ENCODE data around the gene C2CD4D. TPM values are rescaled to one million over a fixed set of nuclear protein-coding genes. Genes with fewer than 3 reads are reported as not detected.
A peak's percentile ranks its signal among the peaks of the same experiment; 100 is the strongest.

C2CD4D gene
- total RNA-seq, 1 experiment from 2014 or later = 0.79 TPM

- peak overlapping the region in 2 of 3 experiments; percentile 17 to 92; a peak in 4 of 7 replicates for H3K27ac Mint-ChIP-seq
- Histone ChIP-seq H3K27ac (ENCODE audit: insufficient read length, low read depth, low read length) (no peak overlapping the region), H2BK20ac (ENCODE audit: low read depth, low read length, poor library complexity, severe bottlenecking) (no peak overlapping the region), H3K9ac (ENCODE audit: extremely low read depth, insufficient read length, low read length) (no peak overlapping the region), H3K9me3 (ENCODE audit: control insufficient read depth, low read depth, low read length) (no peaks in the 10 kb centered on the region), H4K20me1 (ENCODE audit: control insufficient read depth, insufficient read depth, insufficient read length) (no peaks in the 10 kb centered on the region), H2BK12ac (ENCODE audit: insufficient read length, low read depth, low read length) (no peak overlapping the region), H4K5ac (ENCODE audit: insufficient read length, low read depth, low read length) (no peak overlapping the region), H3K27me3 (ENCODE audit: insufficient read depth, low read length) (no peaks in the 10 kb centered on the region), H3K23ac (ENCODE audit: insufficient read length, low read depth, low read length) (no peak overlapping the region), H3K4ac (ENCODE audit: low read depth, low read length) (no peak overlapping the region), H2BK15ac (ENCODE audit: low read depth, low read length) (no peak overlapping the region), H3K18ac (ENCODE audit: insufficient read length, low read depth, low read length) (no peak overlapping the region), H4K91ac (ENCODE audit: insufficient read length, low read depth, low read length) (no peak overlapping the region), H3K23me2 (ENCODE audit: insufficient read length, low read depth, low read length, poor library complexity, severe bottlenecking) (no peaks in the 10 kb centered on the region), H3K4me2 (ENCODE audit: insufficient read depth, insufficient read length, low read length) (no peak overlapping the region), H3K79me2 (ENCODE audit: insufficient read depth, low read length) (no peaks in the 10 kb centered on the region), H2AK5ac (ENCODE audit: insufficient read length, low read length) (no peak overlapping the region), H2BK120ac (ENCODE audit: low read depth, low read length, poor library complexity, severe bottlenecking) (no peak overlapping the region), H3K14ac (ENCODE audit: insufficient read depth, low read length) (no peak overlapping the region), H3T11ph (ENCODE audit: low read length) (no peak overlapping the region), H3K56ac (ENCODE audit: insufficient read length, low read depth, low read length) (no peak overlapping the region), H3K79me1 (ENCODE audit: insufficient read depth, low read depth, low read length, poor library complexity, severe bottlenecking) (no peaks in the 10 kb centered on the region), H2BK5ac (ENCODE audit: insufficient read length, low read length) (no peak overlapping the region), H2AFZ (ENCODE audit: low read length) (no peak overlapping the region), H4K8ac (replicated peaks; ENCODE audit: insufficient read length, low read depth, low read length) (no peak overlapping the region), H3K4me1 (ENCODE audit: insufficient read depth, low read length) (peaks cover 3% of the 10 kb centered on the region; the same call in 1 of the 2 replicates)
- peaks cover 23 to 24% of the 10 kb centered on the region in 2 experiments for H3K4me1 Mint-ChIP-seq
- no peak for DNase-seq
- no CpG with 5 or more reads among the region's 8 CpGs for WGBS (ENCODE audit: extremely low coverage, insufficient read length, low lambda C conversion rate)
- TF ChIP-seq, protein P1, sequence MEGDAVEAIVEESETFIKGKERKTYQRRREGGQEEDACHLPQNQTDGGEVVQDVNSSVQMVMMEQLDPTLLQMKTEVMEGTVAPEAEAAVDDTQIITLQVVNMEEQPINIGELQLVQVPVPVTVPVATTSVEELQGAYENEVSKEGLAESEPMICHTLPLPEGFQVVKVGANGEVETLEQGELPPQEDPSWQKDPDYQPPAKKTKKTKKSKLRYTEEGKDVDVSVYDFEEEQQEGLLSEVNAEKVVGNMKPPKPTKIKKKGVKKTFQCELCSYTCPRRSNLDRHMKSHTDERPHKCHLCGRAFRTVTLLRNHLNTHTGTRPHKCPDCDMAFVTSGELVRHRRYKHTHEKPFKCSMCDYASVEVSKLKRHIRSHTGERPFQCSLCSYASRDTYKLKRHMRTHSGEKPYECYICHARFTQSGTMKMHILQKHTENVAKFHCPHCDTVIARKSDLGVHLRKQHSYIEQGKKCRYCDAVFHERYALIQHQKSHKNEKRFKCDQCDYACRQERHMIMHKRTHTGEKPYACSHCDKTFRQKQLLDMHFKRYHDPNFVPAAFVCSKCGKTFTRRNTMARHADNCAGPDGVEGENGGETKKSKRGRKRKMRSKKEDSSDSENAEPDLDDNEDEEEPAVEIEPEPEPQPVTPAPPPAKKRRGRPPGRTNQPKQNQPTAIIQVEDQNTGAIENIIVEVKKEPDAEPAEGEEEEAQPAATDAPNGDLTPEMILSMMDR (conservative IDR thresholded peaks at IDR 0.05) = no peak
- peaks cover 0 to 13% (median 0%) of the 10 kb centered on the region in 3 experiments; a peak in 1 of 7 replicates for H3K36me3 Mint-ChIP-seq (ENCODE audit: insufficient read depth in 1 of 3, low read depth in 3 of 3)
- H3K4me3 Mint-ChIP-seq = peak overlapping the region in 1 of 2 experiments; percentile 6; a peak in 1 of 5 replicates
- H3K9me3 Mint-ChIP-seq = no peaks in the 10 kb centered on the region
- peaks cover 33% of the 10 kb centered on the region for H3K27me3 Mint-ChIP-seq (ENCODE audit: low read depth)
Measured at GRCh38 chr1:151846686-151847237, 7.1 kb upstream of the C2CD4D start.

Data from H9 (cell line).